Glutamatergic neuron (in vitro differentiated cells): Measurements from ENCODE around the gene MAPKAP1. TPM values are rescaled to one million over a fixed set of nuclear protein-coding genes. Genes with fewer than 3 reads are reported as not detected.

Experiments used
- DNase-seq: peaks from one replicate; pipeline ENCODE4 v3.0.0; 2022
- H3K27ac Mint-ChIP-seq: one replicate; pipeline ENCODE4 v1.8.0; 2020; ENCODE audit warnings: mild to moderate bottlenecking, mixed read lengths, inconsistent platforms; ENCODE audit not compliant: unreplicated experiment
- H3K27me3 Mint-ChIP-seq: one replicate; pipeline ENCODE4 v1.8.0; 2020; ENCODE audit warnings: mild to moderate bottlenecking, moderate library complexity, mixed read lengths, inconsistent platforms; ENCODE audit not compliant: unreplicated experiment
- H3K36me3 Mint-ChIP-seq: one replicate; pipeline ENCODE4 v1.8.0; 2020; ENCODE audit warnings: mild to moderate bottlenecking, mixed read lengths, inconsistent platforms; ENCODE audit not compliant: unreplicated experiment
- H3K4me1 Mint-ChIP-seq: one replicate; pipeline ENCODE4 v1.8.0; 2020; ENCODE audit warnings: mild to moderate bottlenecking, low read depth, mixed read lengths, inconsistent platforms; ENCODE audit not compliant: unreplicated experiment
- H3K4me3 Mint-ChIP-seq: one replicate; pipeline ENCODE4 v1.8.0; 2020; ENCODE audit warnings: mild to moderate bottlenecking, mixed read lengths, inconsistent platforms; ENCODE audit not compliant: unreplicated experiment
- H3K9me3 Mint-ChIP-seq: one replicate; pipeline ENCODE4 v1.8.0; 2020; ENCODE audit warnings: mild to moderate bottlenecking, moderate library complexity, mixed read lengths, inconsistent platforms; ENCODE audit not compliant: unreplicated experiment
- CTCF ChIP-seq: fragments of 200-600 bp; sonication (generic); IDR thresholded peaks from one replicate; pipeline ENCODE4 v1.5.0; 2021; ENCODE audit not compliant: partially characterized antibody, unreplicated experiment
- total RNA-seq: library from RNA; stranded (reverse); fragmentation: NEBNext Ultra II Directional; extraction: Animal tissue kit (Norgen Biotek cat#: 25700); gene quantifications from one replicate; pipeline ENCODE4 v1.2.1, GENCODE V29; 2021; ENCODE audit not compliant: unreplicated experiment

Gene MAPKAP1
- total RNA-seq, 1 donor from 2014 or later, result 59.6 TPM

GRCh38 chr9:125494653-125494915 is 212.4 kb downstream of the MAPKAP1 start:
- no peaks in the 10 kb centered on the region for H3K36me3 Mint-ChIP-seq
- no peak for DNase-seq
- H3K9me3 Mint-ChIP-seq, result no peaks in the 10 kb centered on the region
- no peak overlapping the region for H3K4me3 Mint-ChIP-seq
- no peak overlapping the region for H3K27ac Mint-ChIP-seq
- TF ChIP-seq CTCF, result no peak
- peaks cover 8% of the 10 kb centered on the region for H3K4me1 Mint-ChIP-seq
- H3K27me3 Mint-ChIP-seq, result peaks cover 5% of the 10 kb centered on the region

- no peak overlapping the region for H3K27ac Mint-ChIP-seq
- H3K36me3 Mint-ChIP-seq, result no peaks in the 10 kb centered on the region
- H3K4me1 Mint-ChIP-seq, result peaks cover 8% of the 10 kb centered on the region
- no peak for DNase-seq
- no peak for TF ChIP-seq CTCF
- no peaks in the 10 kb centered on the region for H3K9me3 Mint-ChIP-seq
- peaks cover 5% of the 10 kb centered on the region for H3K27me3 Mint-ChIP-seq
- H3K4me3 Mint-ChIP-seq, result no peak overlapping the region
Observed at GRCh38 chr9:125493881-125494652, 212.9 kb downstream of the MAPKAP1 start.

- TF ChIP-seq CTCF, result no peak
- no peak for DNase-seq
- Mint-ChIP-seq H3K9me3 (no peaks in the 10 kb centered on the region), H3K4me1 (peaks cover 8% of the 10 kb centered on the region), H3K27ac (peak overlapping the region; percentile 23), H3K4me3 (no peak overlapping the region), H3K27me3 (peaks cover 5% of the 10 kb centered on the region), H3K36me3 (no peaks in the 10 kb centered on the region)
Observed at GRCh38 chr9:125493384-125493783, 213.6 kb downstream of the MAPKAP1 start.

- no peak overlapping the region for H3K4me3 Mint-ChIP-seq
- TF ChIP-seq CTCF, result no peak
- peaks cover 8% of the 10 kb centered on the region for H3K4me1 Mint-ChIP-seq
- no peaks in the 10 kb centered on the region for H3K36me3 Mint-ChIP-seq
- H3K9me3 Mint-ChIP-seq, result no peaks in the 10 kb centered on the region
- peaks cover 5% of the 10 kb centered on the region for H3K27me3 Mint-ChIP-seq
- no peak overlapping the region for H3K27ac Mint-ChIP-seq
- DNase-seq, result no peak
Observed at GRCh38 chr9:125492719-125493118, 214.3 kb downstream of the MAPKAP1 start.

- H3K36me3 Mint-ChIP-seq, result no peaks in the 10 kb centered on the region
- no peak overlapping the region for H3K27ac Mint-ChIP-seq
- no peak for DNase-seq
- H3K4me1 Mint-ChIP-seq, result no peaks in the 10 kb centered on the region
- peaks cover 2% of the 10 kb centered on the region for H3K9me3 Mint-ChIP-seq
- H3K27me3 Mint-ChIP-seq, result peaks cover 2% of the 10 kb centered on the region
- no peak overlapping the region for H3K4me3 Mint-ChIP-seq
- TF ChIP-seq CTCF, result no peak
Observed at GRCh38 chr9:125487842-125488241, 219.2 kb downstream of the MAPKAP1 start.
